Body of pancreas (tissue), 4 donors: Measurements from ENCODE around the gene NKAP.
"Not testable (repeated sequence)": the region's sequence is repeated elsewhere in the genome, so short reads cannot be mapped to it uniquely, and the experiment has no call there.

Source experiments
- POLR2A ChIP-seq, 3 donors: fragments of 450-650 bp; IDR thresholded peaks; one replicate each; pipeline ENCODE4 v1.6.1; 2016; ENCODE audit warnings: antibody characterized with exemption in 3 of 3, mild to moderate bottlenecking in 2 of 3
- TF ChIP-seq, protein P1 (sequence below), 7 experiments: fragments of 450-650 bp in 4 of 7; fragments of 200-600 bp in 3 of 7; sonication (generic) in 3 of 7; IDR thresholded peaks; one replicate each; pipeline ENCODE4 v1.5.1; 2016 to 2019; ENCODE audit warnings: antibody characterized with exemption in 7 of 7

DNA sequence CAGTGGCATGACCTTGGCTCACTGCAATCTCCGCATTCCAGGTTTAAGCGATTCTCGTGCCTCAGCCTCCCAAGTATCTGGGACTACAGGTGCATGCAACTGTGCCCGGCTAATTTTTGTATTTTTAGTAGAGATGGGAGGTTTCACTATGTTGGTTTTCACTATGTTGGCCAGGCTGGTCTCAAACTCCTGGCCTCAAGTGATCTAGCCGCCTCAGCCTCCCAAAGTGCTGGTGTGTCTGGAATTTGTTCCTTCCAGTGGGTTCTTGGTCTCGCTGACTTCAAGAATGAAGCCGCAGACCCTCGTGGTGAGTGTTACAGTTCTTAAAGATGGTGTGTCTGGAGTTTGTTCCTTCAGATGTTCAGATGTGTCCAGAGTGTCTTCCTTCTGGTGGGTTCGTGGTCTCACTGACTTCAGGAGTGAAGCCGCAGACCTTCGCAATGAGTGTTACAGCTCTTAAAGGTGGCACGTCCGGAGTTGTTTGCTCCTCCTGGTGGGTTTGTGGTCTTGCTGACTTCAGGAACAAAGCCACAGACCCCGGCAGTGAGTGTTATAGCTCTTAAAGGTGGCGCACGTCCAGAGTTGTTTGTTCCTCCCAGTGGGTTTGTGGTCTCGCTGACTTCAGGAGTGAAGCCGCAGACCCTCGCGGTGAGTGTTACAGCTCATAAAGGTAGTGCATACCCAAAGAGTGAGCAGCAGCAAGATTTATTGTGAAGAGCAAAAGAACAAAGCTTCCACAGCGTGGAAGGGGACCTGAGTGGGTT, 12.4 kb upstream of the NKAP start:
- TF ChIP-seq, protein P1, sequence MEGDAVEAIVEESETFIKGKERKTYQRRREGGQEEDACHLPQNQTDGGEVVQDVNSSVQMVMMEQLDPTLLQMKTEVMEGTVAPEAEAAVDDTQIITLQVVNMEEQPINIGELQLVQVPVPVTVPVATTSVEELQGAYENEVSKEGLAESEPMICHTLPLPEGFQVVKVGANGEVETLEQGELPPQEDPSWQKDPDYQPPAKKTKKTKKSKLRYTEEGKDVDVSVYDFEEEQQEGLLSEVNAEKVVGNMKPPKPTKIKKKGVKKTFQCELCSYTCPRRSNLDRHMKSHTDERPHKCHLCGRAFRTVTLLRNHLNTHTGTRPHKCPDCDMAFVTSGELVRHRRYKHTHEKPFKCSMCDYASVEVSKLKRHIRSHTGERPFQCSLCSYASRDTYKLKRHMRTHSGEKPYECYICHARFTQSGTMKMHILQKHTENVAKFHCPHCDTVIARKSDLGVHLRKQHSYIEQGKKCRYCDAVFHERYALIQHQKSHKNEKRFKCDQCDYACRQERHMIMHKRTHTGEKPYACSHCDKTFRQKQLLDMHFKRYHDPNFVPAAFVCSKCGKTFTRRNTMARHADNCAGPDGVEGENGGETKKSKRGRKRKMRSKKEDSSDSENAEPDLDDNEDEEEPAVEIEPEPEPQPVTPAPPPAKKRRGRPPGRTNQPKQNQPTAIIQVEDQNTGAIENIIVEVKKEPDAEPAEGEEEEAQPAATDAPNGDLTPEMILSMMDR (IDR thresholded peaks at IDR 0.05) = not testable (repeated sequence)
- TF ChIP-seq POLR2A (IDR thresholded peaks at IDR 0.05) = not testable (repeated sequence)
